Measurements from ENCODE around the gene CCDC71L. TPM values are rescaled to one million over a fixed set of nuclear protein-coding genes. Genes with fewer than 3 reads are reported as not detected.

The CCDC71L gene
- total RNA-seq, 1 experiment from 2014 or later, result 21.1 TPM

GRCh38 chr7:106617860-106618259 lies 43.1 kb downstream of the CCDC71L start:
- CTCF ChIA-PET, result no interaction called here
- BruUV-seq (replicated peaks), result no TSS peak

More at GRCh38 chr7:106617860-106618259, 43.1 kb downstream of the CCDC71L start:
- no peaks in the 10 kb centered on the region for H3K36me3 ChIP-seq (ENCODE audit: control insufficient read depth in 1 of 2, insufficient read depth in 2 of 2, low read length in 2 of 2)
- no peak overlapping the region for H3K4me3 ChIP-seq (replicated peaks in 1 of 2; ENCODE audit: low read depth in 1 of 2, low read length in 2 of 2)
- no peak overlapping the region for H2AFZ ChIP-seq (ENCODE audit: low read depth, low read length, poor library complexity, severe bottlenecking)
- H3K27me3 ChIP-seq (ENCODE audit: insufficient read depth, low read length), result no peaks in the 10 kb centered on the region
- intact Hi-C loops (cut with micrococcal nuclease), result no loop called here
- H3K9me2 ChIP-seq (ENCODE audit: insufficient read depth), result no peaks in the 10 kb centered on the region
- no peaks in the 10 kb centered on the region for H3K79me2 ChIP-seq (ENCODE audit: insufficient read depth, low read length)
- no peak overlapping the region for H3K4me2 ChIP-seq (ENCODE audit: low read length)
- no peak overlapping the region for H3K27ac ChIP-seq (ENCODE audit: low read depth, low read length)
- no peaks in the 10 kb centered on the region for H3K4me1 ChIP-seq (ENCODE audit: control insufficient read depth in 1 of 2, insufficient read depth in 2 of 2, low read length in 2 of 2)
- H4K20me1 ChIP-seq (ENCODE audit: insufficient read depth), result no peaks in the 10 kb centered on the region
- H3K9ac ChIP-seq (ENCODE audit: low read length), result no peak overlapping the region
- no peak for ATAC-seq
- H3K9me3 ChIP-seq (ENCODE audit: control insufficient read depth in 1 of 2, insufficient read depth in 1 of 2, low read depth in 1 of 2, low read length in 2 of 2), result no peaks in the 10 kb centered on the region
- ChIA-PET RAD21 (ENCODE audit: low non-redundant PET in 1 of 2, low total read pairs in 2 of 2, uncharacterized antibody in 2 of 2, unreplicated experiment in 2 of 2) (no interaction called here), POLR2A (no interaction called here)
- DNase-seq (ENCODE audit: low read depth, low spot score), result no peak
- no peak for TF ChIP-seq TCF7L2 (IDR thresholded peaks at IDR 0.05; ENCODE audit: borderline replicate concordance, extremely low read depth, insufficient read depth, insufficient read length)
- no peak for TF ChIP-seq POLR2AphosphoS5 (IDR thresholded peaks at IDR 0.05; ENCODE audit: low read depth, low read length)
- TF ChIP-seq ELF1 (IDR thresholded peaks at IDR 0.05; ENCODE audit: borderline replicate concordance, low read depth), result no peak
- TF ChIP-seq FOSL1 (IDR thresholded peaks at IDR 0.05; ENCODE audit: low read depth), result no peak
- TF ChIP-seq MAX (IDR thresholded peaks at IDR 0.05), result no peak
- TF ChIP-seq REST (IDR thresholded peaks at IDR 0.05; ENCODE audit: low read depth), result no peak
- TF ChIP-seq EGR1 (IDR thresholded peaks at IDR 0.05; ENCODE audit: low read depth), result no peak

Data from HCT116 (cell line).